Measurements from ENCODE around the gene SDK2.

Gene SDK2

GRCh38 chr17:73536700-73537605 lies 107.3 kb downstream of the SDK2 start:
- Histone ChIP-seq H3K4me1 (ENCODE audit: control insufficient read depth, low read length) (no peaks in the 10 kb centered on the region), H3K9me3 (ENCODE audit: control insufficient read depth, insufficient read depth, low read length) (no peaks in the 10 kb centered on the region), H4K20me1 (ENCODE audit: control insufficient read depth, insufficient read depth, low read depth, low read length) (no peaks in the 10 kb centered on the region), H3K79me2 (ENCODE audit: control insufficient read depth, low read length) (no peaks in the 10 kb centered on the region), H3K27me3 (ENCODE audit: control insufficient read depth, low read length) (no peaks in the 10 kb centered on the region), H3K9me2 (replicated peaks; ENCODE audit: control insufficient read depth, low read length) (no peaks in the 10 kb centered on the region), H3K27ac (ENCODE audit: low read depth, low read length) (no peak overlapping the region), H3K4me2 (ENCODE audit: low read length) (no peak overlapping the region), H3K36me3 (ENCODE audit: control insufficient read depth, low read length) (no peaks in the 10 kb centered on the region), H3K4me3 (ENCODE audit: low read length) (no peak overlapping the region), H3F3A (ENCODE audit: control insufficient read depth, insufficient read depth) (no peaks in the 10 kb centered on the region)
- TF ChIP-seq, protein P1, sequence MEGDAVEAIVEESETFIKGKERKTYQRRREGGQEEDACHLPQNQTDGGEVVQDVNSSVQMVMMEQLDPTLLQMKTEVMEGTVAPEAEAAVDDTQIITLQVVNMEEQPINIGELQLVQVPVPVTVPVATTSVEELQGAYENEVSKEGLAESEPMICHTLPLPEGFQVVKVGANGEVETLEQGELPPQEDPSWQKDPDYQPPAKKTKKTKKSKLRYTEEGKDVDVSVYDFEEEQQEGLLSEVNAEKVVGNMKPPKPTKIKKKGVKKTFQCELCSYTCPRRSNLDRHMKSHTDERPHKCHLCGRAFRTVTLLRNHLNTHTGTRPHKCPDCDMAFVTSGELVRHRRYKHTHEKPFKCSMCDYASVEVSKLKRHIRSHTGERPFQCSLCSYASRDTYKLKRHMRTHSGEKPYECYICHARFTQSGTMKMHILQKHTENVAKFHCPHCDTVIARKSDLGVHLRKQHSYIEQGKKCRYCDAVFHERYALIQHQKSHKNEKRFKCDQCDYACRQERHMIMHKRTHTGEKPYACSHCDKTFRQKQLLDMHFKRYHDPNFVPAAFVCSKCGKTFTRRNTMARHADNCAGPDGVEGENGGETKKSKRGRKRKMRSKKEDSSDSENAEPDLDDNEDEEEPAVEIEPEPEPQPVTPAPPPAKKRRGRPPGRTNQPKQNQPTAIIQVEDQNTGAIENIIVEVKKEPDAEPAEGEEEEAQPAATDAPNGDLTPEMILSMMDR (IDR thresholded peaks at IDR 0.05; ENCODE audit: low read depth, low read length, poor library complexity, severe bottlenecking), result no peak
- no peak for TF ChIP-seq EZH2phosphoT487 (IDR thresholded peaks at IDR 0.05; ENCODE audit: borderline replicate concordance, low read length)

- no peaks in the 10 kb centered on the region for H3K79me2 ChIP-seq (ENCODE audit: control insufficient read depth, low read length)
- no peaks in the 10 kb centered on the region for H3K9me3 ChIP-seq (ENCODE audit: control insufficient read depth, insufficient read depth, low read length)
- no peaks in the 10 kb centered on the region for H3F3A ChIP-seq (ENCODE audit: control insufficient read depth, insufficient read depth)
- H4K20me1 ChIP-seq (ENCODE audit: control insufficient read depth, insufficient read depth, low read depth, low read length), result no peaks in the 10 kb centered on the region
- no peaks in the 10 kb centered on the region for H3K4me1 ChIP-seq (ENCODE audit: control insufficient read depth, low read length)
- H3K27ac ChIP-seq (ENCODE audit: low read depth, low read length), result no peak overlapping the region
- H3K36me3 ChIP-seq (ENCODE audit: control insufficient read depth, low read length), result no peaks in the 10 kb centered on the region
- no peak overlapping the region for H3K4me3 ChIP-seq (ENCODE audit: low read length)
- H3K27me3 ChIP-seq (ENCODE audit: control insufficient read depth, low read length), result peaks cover 1% of the 10 kb centered on the region
- H3K9me2 ChIP-seq (replicated peaks; ENCODE audit: control insufficient read depth, low read length), result no peaks in the 10 kb centered on the region
- no peak for TF ChIP-seq EZH2phosphoT487 (IDR thresholded peaks at IDR 0.05; ENCODE audit: borderline replicate concordance, low read length)
- TF ChIP-seq, protein P1 (IDR thresholded peaks at IDR 0.05; ENCODE audit: low read depth, low read length, poor library complexity, severe bottlenecking), result no peak
- H3K4me2 ChIP-seq (ENCODE audit: low read length), result no peak overlapping the region
Measured at GRCh38 chr17:73535746-73536145, 108.5 kb downstream of the SDK2 start.

- no peak overlapping the region for H3K4me2 ChIP-seq (ENCODE audit: low read length)
- H4K20me1 ChIP-seq (ENCODE audit: control insufficient read depth, insufficient read depth, low read depth, low read length), result no peaks in the 10 kb centered on the region
- TF ChIP-seq, protein P1 (IDR thresholded peaks at IDR 0.05; ENCODE audit: low read depth, low read length, poor library complexity, severe bottlenecking), result no peak
- TF ChIP-seq EZH2phosphoT487 (IDR thresholded peaks at IDR 0.05; ENCODE audit: borderline replicate concordance, low read length), result no peak
- H3K27ac ChIP-seq (ENCODE audit: low read depth, low read length), result no peak overlapping the region
- H3K27me3 ChIP-seq (ENCODE audit: control insufficient read depth, low read length), result peaks cover 12% of the 10 kb centered on the region
- no peaks in the 10 kb centered on the region for H3K9me3 ChIP-seq (ENCODE audit: control insufficient read depth, insufficient read depth, low read length)
- H3K9me2 ChIP-seq (replicated peaks; ENCODE audit: control insufficient read depth, low read length), result no peaks in the 10 kb centered on the region
- H3K79me2 ChIP-seq (ENCODE audit: control insufficient read depth, low read length), result no peaks in the 10 kb centered on the region
- no peaks in the 10 kb centered on the region for H3K4me1 ChIP-seq (ENCODE audit: control insufficient read depth, low read length)
- H3F3A ChIP-seq (ENCODE audit: control insufficient read depth, insufficient read depth), result no peaks in the 10 kb centered on the region
- H3K36me3 ChIP-seq (ENCODE audit: control insufficient read depth, low read length), result no peaks in the 10 kb centered on the region
- no peak overlapping the region for H3K4me3 ChIP-seq (ENCODE audit: low read length)
Measured at GRCh38 chr17:73534209-73534909, 109.9 kb downstream of the SDK2 start.

All from DOHH2 (cell line).